OCI-LY7 (cell line): ENCODE measurements around the gene HINT2. TPM values are rescaled to one million over a fixed set of nuclear protein-coding genes. Genes with fewer than 3 reads are reported as not detected.

Experiments
- BruUV-seq: library from RNA; stranded (reverse); fragments of 400-500 nt; replicated peaks from 2 replicates; lab custom pipeline; 2021; lab: Mats Ljungman, UMichigan
- CTCF ChIA-PET: fragments of 300-600 bp; sonication (Branson Sonifier 250); formaldehyde crosslinking; loops from one replicate; lab custom pipeline; 2022; ENCODE audit warnings: antibody characterized with exemption; ENCODE audit not compliant: unreplicated experiment; lab: Charles Lee
- POLR2A ChIA-PET: fragments of 300-600 bp; sonication (Branson Sonifier 250); formaldehyde crosslinking; loops from one replicate; lab custom pipeline; 2022; ENCODE audit warnings: antibody characterized with exemption; lab: Charles Lee
- DNase-seq: peaks from one replicate; pipeline ENCODE4 v3.0.0-alpha.2; 2015; ENCODE audit warnings: low spot score
- H2AFZ ChIP-seq: fragments of 200-600 bp; sonication (generic), shearing (Covaris generic); 2 replicates; pipeline ENCODE4 v1.6.1; 2014; ENCODE audit warnings: mild to moderate bottlenecking, antibody characterized with exemption, low read length, moderate library complexity
- H3K27ac ChIP-seq: fragments of 200-600 bp; sonication (generic); 2 replicates; pipeline ENCODE4 v1.5.1; 2014; ENCODE audit warnings: mixed run types, low read depth, mild to moderate bottlenecking, moderate library complexity, low read length, inconsistent platforms; ENCODE audit not compliant: poor library complexity, severe bottlenecking
- H3K36me3 ChIP-seq: fragments of 200-600 bp; sonication (generic); 2 replicates; pipeline ENCODE4 v1.6.1; 2014; ENCODE audit warnings: mild to moderate bottlenecking, antibody characterized with exemption, low read length, moderate library complexity, mixed read lengths; ENCODE audit not compliant: insufficient read depth
- H3K4me1 ChIP-seq: fragments of 200-600 bp; sonication (generic); 2 replicates; pipeline ENCODE4 v1.5.1; 2014; ENCODE audit warnings: mild to moderate bottlenecking, low read length; ENCODE audit not compliant: insufficient read depth, poor library complexity, severe bottlenecking
- H3K4me2 ChIP-seq: fragments of 200-600 bp; sonication (generic); 2 replicates; pipeline ENCODE4 v1.6.1; 2014; ENCODE audit warnings: mild to moderate bottlenecking, low read length
- H3K4me3 ChIP-seq: fragments of 200-600 bp; sonication (generic); 2 replicates; pipeline ENCODE4 v1.5.1; 2014; ENCODE audit warnings: mild to moderate bottlenecking, low read depth, low read length; ENCODE audit not compliant: poor library complexity, severe bottlenecking
- H3K79me2 ChIP-seq: fragments of 200-600 bp; sonication (generic); 2 replicates; pipeline ENCODE4 v1.6.1; 2016; ENCODE audit warnings: low read depth, mild to moderate bottlenecking, low read length, moderate library complexity, mixed read lengths; ENCODE audit not compliant: insufficient read depth
- H3K9me2 ChIP-seq: fragments of 200-600 bp; sonication (generic); 2 replicates; pipeline ENCODE4 v1.6.1; 2016; ENCODE audit warnings: mild to moderate bottlenecking, low read length, mixed read lengths; ENCODE audit not compliant: insufficient read depth
- H3K9me3 ChIP-seq: fragments of 200-600 bp; sonication (generic); 2 replicates; pipeline ENCODE4 v1.6.1; 2014; ENCODE audit warnings: mild to moderate bottlenecking, mixed run types, low read length, mixed read lengths
- H4K20me1 ChIP-seq: fragments of 200-600 bp; sonication (generic); 2 replicates; pipeline ENCODE4 v1.6.1; 2014; ENCODE audit warnings: mild to moderate bottlenecking, antibody characterized with exemption, low read length, moderate library complexity, mixed read lengths; ENCODE audit not compliant: insufficient read depth
- EZH2phosphoT487 ChIP-seq: fragments of 200-600 bp; sonication (generic); IDR thresholded peaks from 2 replicates; pipeline ENCODE4 v1.6.1; 2018; ENCODE audit warnings: low read depth, borderline replicate concordance, mild to moderate bottlenecking, mixed run types, antibody characterized with exemption, low read length, moderate library complexity, mixed read lengths
- intact Hi-C: fragments of 100-400 bp; cut with micrococcal nuclease; formaldehyde crosslinking; loops from one replicate; pipeline ENCODE4 v1.10.0; 2022; ENCODE audit not compliant: unreplicated experiment
- total RNA-seq, 2 experiments: library from RNA; depleted of rRNA in 1 of 2; stranded (reverse); fragments of >200 nt in 1 of 2; shearing (Covaris generic) in 1 of 2; gene quantifications; 2 replicates each; pipeline ENCODE4 v1.2.3, GENCODE V29; 2014 to 2022
- TF ChIP-seq, protein P1 (sequence below): fragments of 200-600 bp; sonication (generic); conservative IDR thresholded peaks from 2 replicates; pipeline ENCODE4 v1.5.1; 2014; ENCODE audit warnings: mild to moderate bottlenecking, antibody characterized with exemption, low read length, moderate library complexity, mixed read lengths

The HINT2 gene
- total RNA-seq, 2 experiments from 2014 or later = 82.5 to 84.5 TPM

DNA sequence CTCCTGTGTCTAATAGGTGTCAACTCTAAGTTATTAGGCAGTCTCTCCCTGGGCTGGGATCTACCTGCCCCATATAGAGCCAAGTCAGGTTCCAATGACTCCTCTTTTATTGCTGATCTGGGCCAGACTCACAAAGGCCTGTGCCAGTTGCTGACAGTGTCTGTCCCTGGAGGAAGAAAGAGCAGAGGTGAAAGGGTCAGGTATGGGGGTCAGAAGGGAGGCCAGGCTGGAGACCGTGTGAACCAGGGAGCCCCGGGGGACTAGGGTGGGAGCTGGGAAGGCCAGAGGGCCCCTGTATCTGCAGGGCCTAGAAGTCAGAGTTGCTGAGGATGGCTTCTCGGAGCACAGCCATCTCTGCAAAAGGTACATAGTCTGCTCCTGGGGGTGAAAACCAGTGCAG lies 3.5 kb upstream of the HINT2 start:
- no peak overlapping the region for H3K4me3 ChIP-seq
- no peaks in the 10 kb centered on the region for H4K20me1 ChIP-seq
- no peak for TF ChIP-seq EZH2phosphoT487
- TF ChIP-seq, protein P1, sequence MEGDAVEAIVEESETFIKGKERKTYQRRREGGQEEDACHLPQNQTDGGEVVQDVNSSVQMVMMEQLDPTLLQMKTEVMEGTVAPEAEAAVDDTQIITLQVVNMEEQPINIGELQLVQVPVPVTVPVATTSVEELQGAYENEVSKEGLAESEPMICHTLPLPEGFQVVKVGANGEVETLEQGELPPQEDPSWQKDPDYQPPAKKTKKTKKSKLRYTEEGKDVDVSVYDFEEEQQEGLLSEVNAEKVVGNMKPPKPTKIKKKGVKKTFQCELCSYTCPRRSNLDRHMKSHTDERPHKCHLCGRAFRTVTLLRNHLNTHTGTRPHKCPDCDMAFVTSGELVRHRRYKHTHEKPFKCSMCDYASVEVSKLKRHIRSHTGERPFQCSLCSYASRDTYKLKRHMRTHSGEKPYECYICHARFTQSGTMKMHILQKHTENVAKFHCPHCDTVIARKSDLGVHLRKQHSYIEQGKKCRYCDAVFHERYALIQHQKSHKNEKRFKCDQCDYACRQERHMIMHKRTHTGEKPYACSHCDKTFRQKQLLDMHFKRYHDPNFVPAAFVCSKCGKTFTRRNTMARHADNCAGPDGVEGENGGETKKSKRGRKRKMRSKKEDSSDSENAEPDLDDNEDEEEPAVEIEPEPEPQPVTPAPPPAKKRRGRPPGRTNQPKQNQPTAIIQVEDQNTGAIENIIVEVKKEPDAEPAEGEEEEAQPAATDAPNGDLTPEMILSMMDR = no peak
- no peak overlapping the region for H3K4me2 ChIP-seq
- intact Hi-C loops = no loop called here
- ChIA-PET CTCF (no interaction called here), POLR2A (no interaction called here)
- DNase-seq = no peak
- peaks cover 10% of the 10 kb centered on the region; the same call in 1 of the 2 replicates for H3K79me2 ChIP-seq
- no peaks in the 10 kb centered on the region for H3K9me2 ChIP-seq
- no TSS peak for BruUV-seq
- no peak overlapping the region for H3K27ac ChIP-seq
- H3K36me3 ChIP-seq = no peaks in the 10 kb centered on the region
- H3K9me3 ChIP-seq = 0 out of 2 replicates have a peak, but pooled peaks cover 4% of the 10 kb centered on the region
- H3K4me1 ChIP-seq = peaks cover 10% of the 10 kb centered on the region
- no peak overlapping the region for H2AFZ ChIP-seq

DNA sequence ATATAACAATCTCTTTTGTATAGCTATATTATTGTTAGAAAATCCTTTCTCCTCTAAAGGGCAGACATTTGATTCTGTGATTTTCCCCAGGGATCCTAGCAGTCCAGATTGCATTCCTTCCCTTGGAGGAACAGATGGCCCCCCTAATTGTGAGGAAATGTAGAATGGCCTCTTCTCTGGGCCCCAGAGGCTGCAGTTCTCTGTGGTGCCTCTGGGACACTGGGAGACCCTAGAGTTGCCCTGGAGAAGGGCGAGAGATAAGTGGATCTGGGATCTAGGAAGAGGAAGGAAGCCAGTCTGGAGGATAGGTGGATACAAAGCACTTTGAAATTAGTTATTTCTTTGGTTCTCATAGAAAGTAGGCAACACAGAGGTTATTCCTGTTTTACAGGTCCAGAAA lies 1.9 kb upstream of the HINT2 start:
- BruUV-seq = no TSS peak
- no peaks in the 10 kb centered on the region for H3K9me2 ChIP-seq
- 0 out of 2 replicates have a peak, but pooled peaks cover 4% of the 10 kb centered on the region for H3K9me3 ChIP-seq
- ChIA-PET POLR2A (no interaction called here), CTCF (no interaction called here)
- no peaks in the 10 kb centered on the region for H3K36me3 ChIP-seq
- H3K79me2 ChIP-seq = peaks cover 10% of the 10 kb centered on the region; the same call in 1 of the 2 replicates
- no peak for TF ChIP-seq EZH2phosphoT487
- TF ChIP-seq, protein P1 = 0 out of 2 replicates have a peak, but pooled peaks have one; percentile 18
- H2AFZ ChIP-seq = no peak overlapping the region
- H4K20me1 ChIP-seq = no peaks in the 10 kb centered on the region
- H3K4me2 ChIP-seq = no peak overlapping the region
- H3K27ac ChIP-seq = no peak overlapping the region
- no peak overlapping the region for H3K4me3 ChIP-seq
- intact Hi-C loops = no loop called here
- peaks cover 23% of the 10 kb centered on the region for H3K4me1 ChIP-seq
- no peak for DNase-seq
